GM23338 (cell line): ENCODE data around the gene CTSW.

Experiments used
- CREB1 ChIP-seq: fragments of 250-450 bp; sonication (Bioruptor Pico); IDR thresholded peaks from 2 replicates; pipeline ENCODE4 v1.5.0; 2020; ENCODE audit warnings: low read depth, mild to moderate bottlenecking, moderate library complexity
- CTCF ChIP-seq, 2 experiments: fragments of 200-600 bp in 1 of 2; sonication (generic) in 1 of 2; conservative IDR thresholded peaks; 2 replicates each; pipeline versions ENCODE4 v1.5.1 to v1.6.1; 2016 to 2017; ENCODE audit warnings: antibody characterized with exemption in 2 of 2, low read depth in 2 of 2, mild to moderate bottlenecking in 2 of 2, moderate library complexity in 1 of 2
- EZH2 ChIP-seq: fragments of 200-600 bp; sonication (generic); IDR thresholded peaks from one replicate; pipeline ENCODE4 v1.8.0; 2017; ENCODE audit warnings: antibody characterized with exemption, mild to moderate bottlenecking, low read depth; ENCODE audit not compliant: unreplicated experiment
- EZH2phosphoT487 ChIP-seq: fragments of 200-600 bp; sonication (generic); IDR thresholded peaks from one replicate; pipeline ENCODE4 v1.8.1; 2018; ENCODE audit warnings: antibody characterized with exemption; ENCODE audit not compliant: unreplicated experiment
- POLR2AphosphoS5 ChIP-seq: IDR thresholded peaks from 2 replicates; pipeline ENCODE4 v1.6.1; 2016; ENCODE audit warnings: antibody characterized with exemption, low read depth
- REST ChIP-seq: IDR thresholded peaks from one replicate; pipeline ENCODE4 v1.6.1; 2018; ENCODE audit warnings: antibody characterized with exemption; ENCODE audit not compliant: unreplicated experiment

- TF ChIP-seq EZH2phosphoT487 (no peak), REST (no peak), CTCF (conservative IDR thresholded peaks at IDR 0.05; ENCODE audit: low read depth in 2 of 2) (no peak), CREB1 (peak; percentile 83), EZH2 (no peak), POLR2AphosphoS5 (peak; percentile 79)
Observed at GRCh38 chr11:65833297-65834030, 46.2 kb upstream of the CTSW start, which contains the start of gene SNX32.
